ENCODE measurements around the gene SPRR5. TPM values are rescaled to one million over a fixed set of nuclear protein-coding genes. Genes with fewer than 3 reads are reported as not detected.

Gene SPRR5
- total RNA-seq, 1 donor from 2014 or later = not detected

DNA sequence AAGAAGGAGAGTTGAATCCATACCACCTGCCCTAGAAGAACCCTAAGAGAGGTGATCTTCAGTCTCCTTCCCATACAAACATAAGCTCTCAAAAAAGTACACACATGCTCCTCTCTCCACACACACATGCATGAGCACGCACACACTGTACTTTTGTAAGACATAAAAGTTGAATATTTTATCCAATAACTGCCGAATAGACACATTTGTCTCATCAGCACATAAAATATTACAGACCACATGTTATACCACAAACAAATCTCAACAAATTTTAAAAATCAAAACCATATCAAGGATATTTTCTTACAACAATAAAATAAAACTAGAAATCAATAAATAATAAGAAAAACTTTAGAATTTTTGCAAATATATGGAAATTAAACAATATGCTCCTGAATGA lies 39.6 kb downstream of the SPRR5 start:
- no peak for DNase-seq (ENCODE audit: low read depth)
- TF ChIP-seq, protein P1, sequence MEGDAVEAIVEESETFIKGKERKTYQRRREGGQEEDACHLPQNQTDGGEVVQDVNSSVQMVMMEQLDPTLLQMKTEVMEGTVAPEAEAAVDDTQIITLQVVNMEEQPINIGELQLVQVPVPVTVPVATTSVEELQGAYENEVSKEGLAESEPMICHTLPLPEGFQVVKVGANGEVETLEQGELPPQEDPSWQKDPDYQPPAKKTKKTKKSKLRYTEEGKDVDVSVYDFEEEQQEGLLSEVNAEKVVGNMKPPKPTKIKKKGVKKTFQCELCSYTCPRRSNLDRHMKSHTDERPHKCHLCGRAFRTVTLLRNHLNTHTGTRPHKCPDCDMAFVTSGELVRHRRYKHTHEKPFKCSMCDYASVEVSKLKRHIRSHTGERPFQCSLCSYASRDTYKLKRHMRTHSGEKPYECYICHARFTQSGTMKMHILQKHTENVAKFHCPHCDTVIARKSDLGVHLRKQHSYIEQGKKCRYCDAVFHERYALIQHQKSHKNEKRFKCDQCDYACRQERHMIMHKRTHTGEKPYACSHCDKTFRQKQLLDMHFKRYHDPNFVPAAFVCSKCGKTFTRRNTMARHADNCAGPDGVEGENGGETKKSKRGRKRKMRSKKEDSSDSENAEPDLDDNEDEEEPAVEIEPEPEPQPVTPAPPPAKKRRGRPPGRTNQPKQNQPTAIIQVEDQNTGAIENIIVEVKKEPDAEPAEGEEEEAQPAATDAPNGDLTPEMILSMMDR (conservative IDR thresholded peaks at IDR 0.05; ENCODE audit: low read depth, low read length) = no peak
- H3K4me3 ChIP-seq (ENCODE audit: low read depth, low read length) = no peak overlapping the region

DNA sequence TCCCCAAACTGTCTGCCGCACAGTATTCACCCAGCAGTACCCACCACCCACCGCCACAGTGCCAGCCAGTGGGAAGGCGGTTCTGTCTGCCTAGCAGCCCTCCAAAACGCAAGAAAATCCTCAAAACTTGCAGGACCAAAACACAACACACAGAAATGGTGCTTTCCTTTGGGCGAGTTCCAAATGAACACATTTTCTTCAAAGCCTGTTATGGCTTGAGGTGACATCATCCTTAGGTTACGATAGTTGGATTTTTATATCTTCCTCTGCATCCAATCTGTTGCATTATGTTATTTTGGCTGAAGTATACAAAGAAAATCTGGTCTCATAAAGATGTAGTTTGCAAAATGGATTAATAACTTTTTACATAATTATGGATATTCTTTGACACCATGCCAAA lies 46.2 kb downstream of the SPRR5 start:
- TF ChIP-seq, protein P1 (conservative IDR thresholded peaks at IDR 0.05; ENCODE audit: low read depth, low read length) = no peak
- DNase-seq (ENCODE audit: low read depth) = no peak
- no peak overlapping the region for H3K4me3 ChIP-seq (ENCODE audit: low read depth, low read length)

DNA sequence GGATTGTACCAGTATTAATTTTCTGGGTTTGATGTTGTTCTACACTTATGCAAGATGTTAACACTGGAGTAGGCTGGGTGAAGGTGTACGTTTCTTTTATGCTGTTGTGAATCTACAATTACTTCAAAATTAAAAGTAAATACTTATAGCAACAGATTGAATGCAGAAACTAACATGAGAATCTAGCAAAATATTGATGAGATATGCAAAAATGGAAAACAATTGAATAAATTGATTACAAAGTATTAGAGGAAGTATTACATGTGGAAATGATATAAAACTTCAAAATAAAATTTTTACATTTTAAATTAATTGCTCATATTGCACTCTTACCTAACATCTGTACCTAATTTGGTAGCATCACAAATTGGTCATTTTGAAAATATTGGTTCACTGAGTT lies 48.8 kb downstream of the SPRR5 start:
- H3K4me3 ChIP-seq (ENCODE audit: low read depth, low read length) = no peak overlapping the region
- no peak for DNase-seq (ENCODE audit: low read depth)
- TF ChIP-seq, protein P1 (conservative IDR thresholded peaks at IDR 0.05; ENCODE audit: low read depth, low read length) = no peak

DNA sequence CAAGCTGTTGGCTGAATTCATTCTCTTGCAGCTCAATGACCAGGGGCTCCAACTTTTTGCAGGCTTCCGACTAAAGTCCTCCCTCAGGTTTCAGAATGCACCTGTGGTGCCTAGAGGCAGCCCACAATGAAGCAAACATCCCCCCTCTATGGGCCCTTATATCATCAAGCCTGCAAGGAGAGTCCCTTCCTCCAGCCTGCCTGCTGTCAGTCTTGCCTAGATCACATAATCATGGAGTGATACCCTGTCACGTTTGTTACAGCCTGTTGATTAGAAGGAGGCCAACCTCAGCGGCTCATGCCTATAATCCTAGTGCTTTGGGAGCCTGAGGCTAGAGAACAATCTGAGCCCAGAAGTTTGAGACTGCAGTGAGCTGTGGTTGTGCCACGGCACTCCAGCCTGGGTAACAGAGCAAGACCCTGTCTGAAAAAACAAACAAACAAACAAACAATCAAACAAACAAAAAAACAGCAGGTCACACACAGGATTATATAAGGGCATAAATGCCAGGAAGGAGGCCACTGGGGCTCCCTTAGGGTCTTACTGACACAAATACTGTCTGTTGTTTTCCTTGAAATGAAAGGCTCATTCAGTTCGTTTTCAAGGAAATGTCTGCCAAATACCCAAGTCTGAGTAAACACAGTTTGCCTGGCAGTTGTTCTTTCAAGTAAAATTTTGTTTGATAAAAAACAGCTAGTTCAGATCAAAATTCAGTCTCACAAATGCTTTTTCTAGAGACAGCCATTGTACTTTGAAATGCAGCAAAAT lies 49.8 kb downstream of the SPRR5 start:
- TF ChIP-seq, protein P1 (conservative IDR thresholded peaks at IDR 0.05; ENCODE audit: low read depth, low read length) = no peak
- no peak for DNase-seq (ENCODE audit: low read depth)

DNA sequence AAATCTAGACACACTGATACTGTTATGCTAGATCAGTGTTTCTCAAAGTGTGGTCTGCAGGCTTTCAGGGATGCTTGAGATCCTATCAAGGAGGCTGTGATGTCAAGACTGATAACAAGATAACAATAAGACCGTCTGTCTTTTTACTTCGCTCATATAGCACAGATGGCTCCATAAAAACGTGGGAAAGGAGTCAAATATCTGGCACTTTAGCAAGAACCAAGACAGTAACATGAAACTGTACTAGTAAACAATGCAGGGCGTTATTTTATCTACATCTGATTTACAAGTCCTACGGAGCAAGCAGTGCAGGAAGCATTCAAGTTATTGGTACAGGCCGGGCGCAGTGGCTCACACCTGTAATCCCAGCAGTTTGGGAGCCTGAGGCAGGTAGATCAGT lies 50.9 kb downstream of the SPRR5 start:
- H3K4me3 ChIP-seq (ENCODE audit: low read depth, low read length) = no peak overlapping the region
- no peak for DNase-seq (ENCODE audit: low read depth)
- TF ChIP-seq, protein P1 (conservative IDR thresholded peaks at IDR 0.05; ENCODE audit: low read depth, low read length) = no peak

More for the DNA sequence above, 49.8 kb downstream of the SPRR5 start:
- no peak overlapping the region for H3K4me3 ChIP-seq (ENCODE audit: low read depth, low read length)

DNA sequence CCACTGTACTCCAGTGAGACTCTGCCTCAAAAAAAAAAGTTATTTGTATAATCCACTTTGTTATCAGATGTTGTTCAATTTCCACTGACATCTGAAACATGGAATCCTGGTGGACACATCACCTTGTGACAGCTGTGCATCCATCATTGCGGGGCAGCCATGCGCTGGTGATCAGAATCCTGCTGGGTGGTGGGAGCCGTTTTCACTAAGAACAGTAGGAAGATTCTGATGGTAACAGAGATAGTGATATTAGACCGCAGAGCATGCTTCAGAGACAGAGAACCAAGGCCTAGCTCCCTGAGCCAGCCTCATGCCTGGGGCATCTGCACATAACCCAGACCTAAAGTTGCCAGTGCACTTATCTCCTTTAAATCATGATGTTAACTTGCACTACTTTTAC lies 51.5 kb downstream of the SPRR5 start:
- H3K4me3 ChIP-seq (ENCODE audit: low read depth, low read length) = no peak overlapping the region
- no peak for DNase-seq (ENCODE audit: low read depth)
- TF ChIP-seq, protein P1 (conservative IDR thresholded peaks at IDR 0.05; ENCODE audit: low read depth, low read length) = no peak

Other genes starting within 250 kb of the SPRR5 start
- gene LCE2A, start 248.9 kb upstream of the SPRR5 start, total RNA-seq = not detected in 2 replicates
- gene LCE4A, start 239.0 kb upstream of the SPRR5 start, total RNA-seq = not detected in 2 replicates
- not detected in 2 replicates for gene KPRP, start 189.2 kb upstream of the SPRR5 start, total RNA-seq
- not detected in 2 replicates for gene LCE1F, start 172.1 kb upstream of the SPRR5 start, total RNA-seq
- not detected in 2 replicates for gene LCE1E, start 160.9 kb upstream of the SPRR5 start, total RNA-seq
- gene LCE1D, start 150.5 kb upstream of the SPRR5 start, total RNA-seq = not detected in 2 replicates
- gene LCE1C, start 140.6 kb upstream of the SPRR5 start, total RNA-seq = not detected in 2 replicates
- gene LCE1B, start 135.2 kb upstream of the SPRR5 start, total RNA-seq = not detected in 2 replicates
- not detected in 2 replicates for gene LCE1A, start 119.7 kb upstream of the SPRR5 start, total RNA-seq
- gene LCE6A, start 104.3 kb upstream of the SPRR5 start, total RNA-seq = not detected in 2 replicates
- gene LCE7A, start 87.2 kb upstream of the SPRR5 start, total RNA-seq = not detected in 2 replicates
- gene SMCP, start 68.9 kb upstream of the SPRR5 start, total RNA-seq = not detected in 2 replicates
- 0.35 and 2.1 TPM in 2 replicates for gene IVL, start 38.7 kb upstream of the SPRR5 start, total RNA-seq
- not detected in 2 replicates for gene SPRR4, start 23.4 kb downstream of the SPRR5 start, total RNA-seq
- gene SPRR1A, start 36.9 kb downstream of the SPRR5 start, total RNA-seq = not detected in 2 replicates
- gene SPRR3, start 54.5 kb downstream of the SPRR5 start, total RNA-seq = not detected in 2 replicates
- 0.75 TPM in 1 of 2 replicates, not detected in the other for gene SPRR1B, start 84.0 kb downstream of the SPRR5 start, total RNA-seq
- not detected in 2 replicates for gene SPRR2D, start 93.9 kb downstream of the SPRR5 start, total RNA-seq
- gene SPRR2A, start 110.3 kb downstream of the SPRR5 start, total RNA-seq = 0.92 and 1.8 TPM in 2 replicates
- gene SPRR2B, start 124.4 kb downstream of the SPRR5 start, total RNA-seq = not detected in 2 replicates
- not detected in 2 replicates for gene SPRR2E, start 147.3 kb downstream of the SPRR5 start, total RNA-seq
- gene SPRR2F, start 166.3 kb downstream of the SPRR5 start, total RNA-seq = not detected in 2 replicates
- not detected in 2 replicates for gene SPRR2G, start 203.7 kb downstream of the SPRR5 start, total RNA-seq